Middle frontal gyrus (tissue), 1 donor: ENCODE results near the gene KIF17.

Experiments
- DNase-seq: peaks from one replicate; pipeline ENCODE4 v3.0.0-alpha.2; 2015; ENCODE audit warnings: low spot score; ENCODE audit errors: extremely low spot score

The KIF17 gene

GRCh38 chr1:20717452-20718342, at the start of gene KIF17:
Gene KIF17, minus strand, starts transcription at chr1:20718007. Its CDS starts 301 bp downstream, at chr1:20717706.
- DNase-seq = peak; percentile 31

- DNase-seq = no peak
Observed at GRCh38 chr1:20767271-20767670, 49.5 kb upstream of the KIF17 start.

GRCh38 chr1:20763417-20763816, 45.6 kb upstream of the KIF17 start:
- no peak for DNase-seq

- DNase-seq = no peak
Observed at GRCh38 chr1:20760322-20760721, 42.5 kb upstream of the KIF17 start.

GRCh38 chr1:20753589-20753988, 35.8 kb upstream of the KIF17 start:
- DNase-seq = no peak

- DNase-seq = no peak
Observed at GRCh38 chr1:20751462-20751990, 33.7 kb upstream of the KIF17 start.

- DNase-seq = no peak
Observed at GRCh38 chr1:20742671-20743070, 24.9 kb upstream of the KIF17 start.

GRCh38 chr1:20740781-20741180, 23.0 kb upstream of the KIF17 start:
- no peak for DNase-seq

GRCh38 chr1:20739225-20739624, 21.4 kb upstream of the KIF17 start:
- DNase-seq = no peak

- DNase-seq = no peak
Observed at GRCh38 chr1:20735581-20736111, 17.8 kb upstream of the KIF17 start.

GRCh38 chr1:20733360-20733975, 15.7 kb upstream of the KIF17 start:
- no peak for DNase-seq

GRCh38 chr1:20732588-20733359, 15.0 kb upstream of the KIF17 start, which contains the start of gene SH2D5:
Gene SH2D5, minus strand, starts transcription at chr1:20732703. Its CDS starts 4,659 bp downstream, at chr1:20728044.
- peak; percentile 53 for DNase-seq

GRCh38 chr1:20732071-20732587, 14.3 kb upstream of the KIF17 start:
- DNase-seq = peak; percentile 53

GRCh38 chr1:20731057-20731991, 13.5 kb upstream of the KIF17 start:
- no peak for DNase-seq

GRCh38 chr1:20730690-20731056, 12.9 kb upstream of the KIF17 start:
- DNase-seq = no peak

- DNase-seq = no peak
Observed at GRCh38 chr1:20729990-20730689, 12.3 kb upstream of the KIF17 start.

- DNase-seq = no peak
Observed at GRCh38 chr1:20729155-20729931, 11.5 kb upstream of the KIF17 start.

GRCh38 chr1:20728371-20729154, 10.8 kb upstream of the KIF17 start:
- DNase-seq = no peak
